Adrenal gland (tissue), 5 donors: Measurements from ENCODE around the gene NBPF12.
"Not testable (repeated sequence)": the region's sequence is repeated elsewhere in the genome, so short reads cannot be mapped to it uniquely, and the experiment has no call there.

Experiments used
- POLR2A ChIP-seq, 2 donors: fragments of 450-650 bp; IDR thresholded peaks; one replicate each; pipeline ENCODE4 v1.6.1; 2017; ENCODE audit warnings: antibody characterized with exemption in 2 of 2, mild to moderate bottlenecking in 2 of 2, moderate library complexity in 1 of 2
- TF ChIP-seq, protein P1 (sequence below), 6 experiments: fragments of 450-650 bp in 4 of 6; fragments of 200-600 bp in 2 of 6; sonication (generic) in 1 of 6; IDR thresholded peaks; 1 replicate in 5 of 6; 2 replicates in 1 of 6; pipeline versions ENCODE4 v1.5.1 to v1.8.0; 2016 to 2021; ENCODE audit warnings: antibody characterized with exemption in 6 of 6, mild to moderate bottlenecking in 2 of 6, moderate library complexity in 1 of 6
- donor health status: DM: no; HTN: no; CAD: no.

- TF ChIP-seq, protein P1, sequence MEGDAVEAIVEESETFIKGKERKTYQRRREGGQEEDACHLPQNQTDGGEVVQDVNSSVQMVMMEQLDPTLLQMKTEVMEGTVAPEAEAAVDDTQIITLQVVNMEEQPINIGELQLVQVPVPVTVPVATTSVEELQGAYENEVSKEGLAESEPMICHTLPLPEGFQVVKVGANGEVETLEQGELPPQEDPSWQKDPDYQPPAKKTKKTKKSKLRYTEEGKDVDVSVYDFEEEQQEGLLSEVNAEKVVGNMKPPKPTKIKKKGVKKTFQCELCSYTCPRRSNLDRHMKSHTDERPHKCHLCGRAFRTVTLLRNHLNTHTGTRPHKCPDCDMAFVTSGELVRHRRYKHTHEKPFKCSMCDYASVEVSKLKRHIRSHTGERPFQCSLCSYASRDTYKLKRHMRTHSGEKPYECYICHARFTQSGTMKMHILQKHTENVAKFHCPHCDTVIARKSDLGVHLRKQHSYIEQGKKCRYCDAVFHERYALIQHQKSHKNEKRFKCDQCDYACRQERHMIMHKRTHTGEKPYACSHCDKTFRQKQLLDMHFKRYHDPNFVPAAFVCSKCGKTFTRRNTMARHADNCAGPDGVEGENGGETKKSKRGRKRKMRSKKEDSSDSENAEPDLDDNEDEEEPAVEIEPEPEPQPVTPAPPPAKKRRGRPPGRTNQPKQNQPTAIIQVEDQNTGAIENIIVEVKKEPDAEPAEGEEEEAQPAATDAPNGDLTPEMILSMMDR (IDR thresholded peaks at IDR 0.05): not testable (repeated sequence)
- TF ChIP-seq POLR2A (IDR thresholded peaks at IDR 0.05): not testable (repeated sequence)
Measured at GRCh38 chr1:146926413-146926812, 11.7 kb upstream of the NBPF12 start.
